ENCODE results near the gene UBL4A.

The UBL4A gene

GRCh38 chrX:154436374-154436982 is 49.9 kb downstream of the UBL4A start:
- DNase-seq: peak in 1 of 2 experiments; percentile 8

- DNase-seq: no peak
Measured at GRCh38 chrX:154435171-154435733, 51.2 kb downstream of the UBL4A start.

DNA sequence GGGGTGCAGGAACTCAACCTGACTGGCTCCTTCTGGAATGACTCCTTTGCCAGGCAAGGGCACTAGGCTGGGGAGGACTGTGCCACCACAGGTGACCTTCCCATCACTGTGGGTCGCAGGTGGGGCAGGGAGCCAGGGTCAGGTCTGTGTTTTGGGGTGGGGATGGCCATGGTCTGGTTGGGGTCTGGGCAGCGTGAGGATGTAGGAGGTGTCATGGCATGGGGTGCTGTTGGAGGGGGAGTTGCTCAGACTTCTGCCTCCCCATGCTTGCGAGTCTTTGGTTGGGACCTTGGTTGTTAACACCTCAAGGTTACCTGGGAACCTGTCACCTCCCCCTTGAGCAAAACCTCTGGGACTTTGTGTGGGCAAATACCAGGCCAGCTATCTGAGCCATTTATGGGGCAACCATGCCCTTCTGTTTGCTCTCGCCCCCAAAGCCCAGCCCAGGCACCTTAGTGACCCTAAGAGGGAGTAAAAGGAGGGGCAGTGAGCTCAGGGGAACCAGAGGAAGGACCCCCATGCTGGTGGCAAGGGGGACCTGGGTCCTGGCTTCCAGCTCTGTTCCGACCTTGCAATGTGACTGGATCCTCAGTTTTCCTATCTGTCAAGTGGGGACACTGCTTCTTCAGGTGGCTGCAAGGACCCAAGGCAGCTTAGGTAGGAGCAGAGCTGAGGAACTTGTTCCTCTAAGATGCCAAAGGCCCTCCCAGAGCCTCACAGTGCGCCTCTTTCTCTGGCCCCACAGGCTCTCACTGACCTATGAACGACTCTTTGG is 51.8 kb downstream of the UBL4A start:
- no peak for DNase-seq
